Activated CD4-positive, CD25-positive, alpha-beta regulatory T cell treated with anti-CD3 and anti-CD28 coated beads, Interleukin-2, amount 50 U/mL, for 16 hours (primary cell): ENCODE measurements around the gene GAS5.

Experiments
- DNase-seq: peaks from one replicate; pipeline ENCODE4 v3.0.0-alpha.2; 2020; ENCODE audit warnings: low read depth, low spot score

GAS5 gene

DNA sequence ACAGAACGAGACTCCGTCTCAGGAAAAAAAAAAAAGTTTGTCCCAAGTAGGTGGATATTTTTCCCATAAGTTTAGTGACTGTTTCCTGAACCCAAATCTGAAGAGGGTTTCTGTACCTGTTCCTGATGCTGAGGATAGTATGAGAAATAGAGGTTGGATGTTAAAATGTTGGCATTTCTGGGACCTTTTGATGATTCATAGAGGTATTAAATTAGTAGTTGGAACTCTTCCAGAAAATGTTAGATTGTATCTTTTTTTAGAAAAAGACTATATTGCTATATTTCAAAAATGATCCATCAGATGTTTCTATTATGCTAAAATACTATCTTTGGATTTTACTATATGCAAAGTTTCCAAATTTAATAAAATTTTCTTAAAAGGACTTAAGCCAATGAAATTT, 40.2 kb downstream of the GAS5 start:
- no peak for DNase-seq

DNA sequence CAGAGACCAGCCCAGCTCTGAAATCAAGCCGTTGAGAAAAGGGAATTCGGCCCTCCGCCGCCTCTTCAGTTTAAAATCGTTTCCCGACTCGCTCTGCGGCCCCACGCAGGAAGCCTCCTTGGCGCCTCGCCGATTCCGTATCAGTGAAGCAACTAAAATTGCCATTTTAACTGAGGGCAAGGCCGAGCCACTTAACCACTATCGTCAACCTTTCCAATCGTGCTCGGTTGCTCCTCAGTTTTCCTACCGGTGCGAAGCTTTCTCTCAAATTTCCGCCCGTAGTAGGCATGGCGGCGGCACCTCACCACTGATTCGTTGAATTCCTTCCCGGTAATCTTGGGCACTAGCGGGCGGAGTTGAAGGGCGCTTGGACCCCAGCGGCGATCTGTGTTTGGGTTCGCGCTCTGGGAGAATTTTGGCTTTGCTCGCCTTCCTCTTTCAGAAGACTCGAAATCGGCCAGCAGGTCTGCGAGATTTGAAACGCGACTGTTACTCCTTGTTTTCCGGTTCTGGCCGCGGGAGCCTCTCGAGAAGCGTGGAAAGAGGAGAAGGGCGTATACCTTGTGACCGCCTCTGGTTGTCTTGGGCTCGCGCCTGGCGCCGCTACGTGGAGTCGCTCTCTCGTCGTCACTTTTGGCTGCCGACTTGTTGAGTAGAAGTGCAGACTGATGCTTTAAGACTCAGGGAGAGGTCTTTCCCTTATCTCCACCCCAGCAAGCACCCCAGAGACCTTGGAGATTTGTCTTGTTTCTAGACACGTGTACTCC, 43.3 kb downstream of the GAS5 start, which contains the start of the genes CENPL and DARS2:
CENPL (minus strand) TSS at position 569 of the 767 bp plus-strand sequence. CDS start 13,584 bp downstream, outside the sequence.
DARS2 (plus strand) TSS at position 359 of the 767 bp plus-strand sequence. CDS start 557 bp downstream, outside the sequence.
- peak; percentile 84 for DNase-seq

DNA sequence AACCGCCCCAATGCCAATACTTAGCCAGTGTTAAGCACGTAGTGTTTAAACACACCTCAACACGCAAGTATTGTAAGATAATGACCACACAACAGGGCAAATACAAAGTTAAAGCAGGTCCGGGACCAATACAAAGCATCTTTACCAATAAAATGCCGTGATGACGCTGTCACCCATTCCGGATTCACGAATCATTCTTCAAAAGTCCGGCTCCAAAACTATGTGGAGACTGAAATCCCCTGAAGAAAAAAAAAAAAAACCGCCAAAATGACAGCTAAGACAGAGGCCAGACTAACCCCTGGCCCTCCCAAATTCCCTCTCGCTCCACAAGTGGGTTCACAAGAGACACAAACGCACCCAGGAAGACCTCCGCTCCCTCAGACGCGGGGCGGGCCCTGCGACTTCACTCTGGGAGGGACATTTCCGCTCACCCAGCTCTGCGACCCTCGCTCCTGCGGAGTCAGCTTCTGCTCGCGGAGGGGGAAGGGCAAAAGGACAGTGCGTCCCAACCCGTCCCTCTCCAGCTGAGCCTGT, 43.9 kb downstream of the GAS5 start:
- DNase-seq = no peak

- DNase-seq = no peak
Measured at GRCh38 chr1:173821680-173822079, 46.1 kb downstream of the GAS5 start.

DNA sequence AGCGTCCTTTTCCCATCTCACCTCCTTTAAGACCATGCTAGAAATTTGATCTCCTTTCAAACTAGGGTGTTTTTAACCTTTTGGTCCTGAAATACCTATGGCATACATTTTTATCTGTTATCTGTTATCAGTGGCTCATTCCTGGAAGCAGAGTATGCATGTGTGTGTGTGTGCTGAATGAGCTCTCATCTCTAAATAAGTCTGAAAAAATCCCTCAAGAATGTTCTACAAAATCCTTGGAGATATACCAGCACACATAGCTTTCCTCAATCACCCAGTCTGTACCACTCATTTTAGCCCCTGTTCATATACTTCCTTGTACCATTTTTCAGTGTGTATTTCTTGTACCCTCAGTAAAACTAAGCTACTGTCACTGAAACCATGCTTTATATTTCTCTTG, 49.3 kb downstream of the GAS5 start:
- no peak for DNase-seq
